Erythroblast (primary cell): ENCODE results near the gene KLF2.

ENCODE experiments used
- GATA1 ChIP-seq: IDR thresholded peaks from 2 replicates; pipeline ENCODE4 v1.6.1; 2011; ENCODE audit warnings: low read depth, mild to moderate bottlenecking, control low read depth, low read length, moderate library complexity
- POLR2A ChIP-seq: IDR thresholded peaks from 2 replicates; pipeline ENCODE4 v1.6.1; 2011; ENCODE audit warnings: mild to moderate bottlenecking, low read length

GRCh38 chr19:16375157-16375935 lies 50.7 kb downstream of the KLF2 start:
- TF ChIP-seq POLR2A = no peak
- no peak for TF ChIP-seq GATA1
